SK-N-SH treated with all-trans-retinoic acid at 6 μM for 48 hours (cell line): ENCODE results near the gene CDH4.

Experiments used
- CREB5 ChIP-seq: fragments of 250-450 bp; sonication (Bioruptor Pico); IDR thresholded peaks from 2 replicates; pipeline ENCODE4 v1.5.1; 2020; ENCODE audit warnings: low read depth, mild to moderate bottlenecking, moderate library complexity
- CSDC2 ChIP-seq: fragments of 250-450 bp; sonication (Bioruptor Pico); IDR thresholded peaks from 2 replicates; pipeline ENCODE4 v1.5.0; 2020; ENCODE audit warnings: mild to moderate bottlenecking, moderate library complexity
- ISL1 ChIP-seq: fragments of 250-450 bp; sonication (Bioruptor Pico); IDR thresholded peaks from 2 replicates; pipeline ENCODE4 v2.1.2; 2022; ENCODE audit warnings: mild to moderate bottlenecking, moderate library complexity
- ZFP30 ChIP-seq: fragments of 450-650 bp; formaldehyde crosslinking; IDR thresholded peaks from 2 replicates; pipeline ENCODE4 v1.5.0; 2022; ENCODE audit warnings: mild to moderate bottlenecking, moderate library complexity
- ZNF565 ChIP-seq: fragments of 450-650 bp; formaldehyde crosslinking; conservative IDR thresholded peaks from 2 replicates; pipeline ENCODE4 v1.5.0; 2020; ENCODE audit warnings: low read depth, mild to moderate bottlenecking, moderate library complexity

- TF ChIP-seq CREB5 (CRISPR knock-in tag) (no peak), ISL1 (CRISPR knock-in tag) (no peak), ZFP30 (CRISPR knock-in tag) (no peak), ZNF565 (no peak), CSDC2 (no peak)
Measured at GRCh38 chr20:61263938-61264337, 11.9 kb downstream of the CDH4 start.
